Fibroblast of pulmonary artery (primary cell): ENCODE data around the gene TFEB.

Experiments
- DNase-seq: peaks from one replicate; pipeline ENCODE4 v3.0.0-alpha.2; 2010; ENCODE audit warnings: low read depth
- H3K4me3 ChIP-seq: replicated peaks from 2 replicates; pipeline ENCODE4 v1.5.1; 2011; ENCODE audit warnings: low read depth, mild to moderate bottlenecking, control low read depth, low read length, moderate library complexity
- TF ChIP-seq, protein P1 (sequence below): IDR thresholded peaks from 2 replicates; pipeline ENCODE4 v1.5.1; 2011; ENCODE audit warnings: mild to moderate bottlenecking, control low read depth, low read length, inconsistent platforms; ENCODE audit errors: missing control alignments

The TFEB gene

DNA sequence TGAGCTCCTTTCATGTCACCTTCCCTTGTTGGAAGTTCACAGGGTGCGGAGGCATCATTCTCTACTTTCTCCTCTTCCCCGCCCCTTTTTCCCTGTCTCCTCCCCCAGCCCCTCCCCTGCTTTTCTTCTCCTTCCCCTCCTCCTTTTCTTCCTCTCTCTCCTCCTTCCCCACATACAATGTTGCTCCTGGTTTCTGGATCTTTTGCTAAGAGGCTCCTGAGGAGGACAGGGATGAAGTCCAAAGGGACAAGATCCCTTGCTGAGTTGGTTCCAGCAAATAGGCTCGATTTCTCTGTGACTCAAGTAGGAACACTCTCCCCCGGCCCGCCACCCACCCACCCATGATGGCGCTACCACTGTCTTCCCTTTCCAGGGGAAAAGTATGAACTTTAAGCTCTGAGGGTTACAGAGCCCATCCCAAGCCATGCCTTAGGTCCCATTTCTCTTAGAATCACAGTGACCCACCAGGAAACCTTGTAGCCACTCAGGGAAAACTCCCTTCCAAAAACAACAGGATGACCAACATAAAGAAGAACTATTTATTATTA is 852 bp upstream of the TFEB start:
- TF ChIP-seq, protein P1, sequence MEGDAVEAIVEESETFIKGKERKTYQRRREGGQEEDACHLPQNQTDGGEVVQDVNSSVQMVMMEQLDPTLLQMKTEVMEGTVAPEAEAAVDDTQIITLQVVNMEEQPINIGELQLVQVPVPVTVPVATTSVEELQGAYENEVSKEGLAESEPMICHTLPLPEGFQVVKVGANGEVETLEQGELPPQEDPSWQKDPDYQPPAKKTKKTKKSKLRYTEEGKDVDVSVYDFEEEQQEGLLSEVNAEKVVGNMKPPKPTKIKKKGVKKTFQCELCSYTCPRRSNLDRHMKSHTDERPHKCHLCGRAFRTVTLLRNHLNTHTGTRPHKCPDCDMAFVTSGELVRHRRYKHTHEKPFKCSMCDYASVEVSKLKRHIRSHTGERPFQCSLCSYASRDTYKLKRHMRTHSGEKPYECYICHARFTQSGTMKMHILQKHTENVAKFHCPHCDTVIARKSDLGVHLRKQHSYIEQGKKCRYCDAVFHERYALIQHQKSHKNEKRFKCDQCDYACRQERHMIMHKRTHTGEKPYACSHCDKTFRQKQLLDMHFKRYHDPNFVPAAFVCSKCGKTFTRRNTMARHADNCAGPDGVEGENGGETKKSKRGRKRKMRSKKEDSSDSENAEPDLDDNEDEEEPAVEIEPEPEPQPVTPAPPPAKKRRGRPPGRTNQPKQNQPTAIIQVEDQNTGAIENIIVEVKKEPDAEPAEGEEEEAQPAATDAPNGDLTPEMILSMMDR, result no peak
- no peak for DNase-seq
- no peak overlapping the region for H3K4me3 ChIP-seq

DNA sequence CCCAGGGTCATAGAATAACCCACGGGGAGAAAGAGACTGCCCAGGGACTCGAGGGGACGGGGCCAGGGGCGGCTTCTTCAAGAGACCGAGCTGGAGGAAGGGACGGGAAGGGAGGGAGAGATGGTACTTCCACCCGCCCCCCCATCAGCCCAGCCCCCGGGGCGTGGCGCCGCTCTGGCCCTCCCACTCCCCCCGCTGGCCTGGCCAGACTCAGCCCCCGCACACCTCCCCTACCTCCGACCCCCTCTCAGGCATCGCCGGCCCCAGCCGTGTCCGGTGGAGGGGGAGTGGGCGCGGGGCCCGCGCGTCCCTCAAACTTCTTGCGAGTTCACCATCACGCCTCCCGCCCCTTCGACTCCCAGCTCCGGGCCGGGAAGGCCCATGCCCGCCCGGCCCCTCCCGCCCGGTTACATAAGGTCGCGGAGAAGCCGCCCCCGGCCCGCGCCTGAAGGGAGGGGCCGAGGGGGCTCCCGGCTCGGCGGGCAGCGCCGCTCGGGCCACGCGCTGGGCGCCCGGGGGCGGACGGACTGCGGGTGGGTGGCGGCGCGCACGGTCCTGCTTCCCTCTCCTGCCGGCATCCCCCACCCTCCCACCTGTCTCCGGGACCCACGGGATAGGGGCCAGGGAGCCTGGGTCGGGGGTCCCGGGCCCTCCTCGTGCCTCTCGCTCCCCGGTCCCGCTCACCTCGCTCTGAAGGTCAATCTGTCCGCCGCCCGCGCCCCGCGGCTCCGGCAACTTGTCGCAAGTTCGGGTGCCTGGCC is 562 bp downstream of the TFEB start:
- H3K4me3 ChIP-seq, result peak overlapping the region; percentile 66
- DNase-seq, result peak; percentile 76
- TF ChIP-seq, protein P1, result no peak

DNA sequence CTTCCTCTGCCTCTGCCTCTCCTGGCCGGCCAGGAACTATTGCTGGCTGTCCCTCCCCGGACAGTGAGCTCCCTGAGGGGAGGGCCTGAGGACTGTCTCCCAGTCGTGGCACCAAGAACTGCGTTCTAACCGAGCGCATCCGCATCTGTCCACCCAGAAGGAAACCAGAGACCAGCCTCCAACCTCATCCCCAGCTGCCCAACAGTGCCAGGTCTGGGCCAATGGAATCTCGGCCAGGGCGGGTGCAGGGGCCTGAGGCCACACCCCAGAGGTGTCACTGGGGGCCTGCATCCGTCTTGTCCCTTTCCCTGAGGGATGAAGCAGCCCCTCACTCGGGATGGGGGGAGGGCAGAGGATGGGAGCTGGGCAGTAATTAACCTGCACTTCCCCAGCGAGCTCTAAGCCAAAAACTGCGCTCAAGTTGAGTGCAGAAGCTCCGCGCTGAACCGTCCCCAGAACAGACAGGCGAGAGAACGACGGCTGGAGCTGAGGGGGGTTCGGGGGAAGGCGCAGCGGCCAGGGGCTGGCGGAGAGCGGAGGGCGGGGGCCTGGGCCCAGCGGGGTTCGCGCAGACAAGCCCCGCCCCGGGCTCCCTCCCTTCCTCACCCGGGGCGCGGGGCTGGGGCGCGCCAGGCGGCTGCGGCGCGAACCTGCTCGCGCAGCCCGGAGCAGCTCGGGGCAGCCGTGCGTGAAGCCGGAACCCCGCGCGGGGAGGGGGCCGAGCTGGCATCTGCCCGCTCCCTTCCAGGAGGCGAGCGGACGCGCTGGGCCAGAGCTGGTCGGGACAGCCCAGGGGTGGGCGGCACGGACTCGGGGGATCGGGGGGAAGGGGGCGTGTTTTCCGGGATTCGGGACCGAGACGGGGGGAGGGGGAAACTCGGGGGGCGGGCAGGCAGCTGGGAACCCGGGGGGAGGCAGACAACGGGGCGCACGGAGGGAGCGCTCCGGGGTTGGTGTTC is 1.4 kb downstream of the TFEB start:
- DNase-seq, result peak; percentile 61

DNA sequence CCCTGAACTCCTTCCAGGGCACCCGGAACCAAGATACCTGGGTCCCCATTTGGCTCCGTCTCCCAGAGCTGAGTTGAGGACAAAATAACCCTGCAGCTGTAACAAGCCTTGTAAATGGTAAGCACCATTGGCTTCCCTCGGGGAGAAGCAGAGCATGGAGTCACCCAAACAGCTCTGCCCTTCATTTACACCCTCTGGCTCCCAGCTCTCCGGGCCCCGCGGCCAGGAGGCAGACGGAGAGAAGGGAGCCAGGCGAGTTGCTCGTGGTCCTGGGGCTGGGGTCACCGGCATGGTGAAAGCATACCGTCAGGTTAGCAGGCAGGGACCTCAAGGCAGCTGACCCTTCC is 2.1 kb downstream of the TFEB start:
- TF ChIP-seq, protein P1, result no peak
- H3K4me3 ChIP-seq, result peak overlapping the region; percentile 66
- DNase-seq, result no peak

More for the DNA sequence above, 1.4 kb downstream of the TFEB start:
- H3K4me3 ChIP-seq, result peak overlapping the region; percentile 66
- TF ChIP-seq, protein P1, result no peak

DNA sequence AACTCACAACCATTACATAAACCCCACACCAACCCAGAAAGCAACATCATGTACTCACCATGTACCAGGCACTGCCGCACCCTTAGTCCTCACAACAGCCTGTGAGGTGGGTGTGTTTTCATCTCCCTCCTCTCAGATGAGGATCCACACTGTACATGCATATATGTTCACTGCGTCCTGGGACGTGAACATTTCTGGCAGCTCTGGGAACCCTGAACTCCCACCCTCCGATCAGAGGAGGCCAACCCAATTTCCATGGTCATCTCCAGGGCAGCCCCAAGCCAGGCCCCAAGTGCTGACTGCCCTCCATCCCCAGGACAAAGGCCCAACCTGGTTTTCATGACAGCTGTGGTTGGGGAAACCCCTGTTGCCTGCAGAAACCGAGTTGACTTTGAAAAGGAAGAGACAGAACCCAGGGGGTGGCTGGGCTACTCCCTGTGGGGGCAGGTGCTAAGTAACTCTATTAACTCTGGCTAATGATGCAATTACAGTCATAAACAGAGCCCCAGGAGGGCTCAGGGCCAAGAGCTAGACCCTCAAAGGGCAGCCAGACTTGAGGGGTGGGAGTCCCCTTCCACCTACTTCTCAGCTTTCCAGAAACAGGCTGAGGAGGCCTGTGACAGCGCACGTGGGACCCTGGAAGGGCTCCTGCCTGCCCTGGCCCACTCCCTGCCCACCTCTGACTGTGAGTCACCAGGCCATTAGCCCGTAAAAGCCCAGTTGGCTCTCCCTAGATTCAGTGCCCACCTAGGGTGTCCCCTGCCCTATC is 2.6 kb downstream of the TFEB start:
- TF ChIP-seq, protein P1, result no peak
- peak overlapping the region; percentile 66 for H3K4me3 ChIP-seq
- DNase-seq, result no peak

DNA sequence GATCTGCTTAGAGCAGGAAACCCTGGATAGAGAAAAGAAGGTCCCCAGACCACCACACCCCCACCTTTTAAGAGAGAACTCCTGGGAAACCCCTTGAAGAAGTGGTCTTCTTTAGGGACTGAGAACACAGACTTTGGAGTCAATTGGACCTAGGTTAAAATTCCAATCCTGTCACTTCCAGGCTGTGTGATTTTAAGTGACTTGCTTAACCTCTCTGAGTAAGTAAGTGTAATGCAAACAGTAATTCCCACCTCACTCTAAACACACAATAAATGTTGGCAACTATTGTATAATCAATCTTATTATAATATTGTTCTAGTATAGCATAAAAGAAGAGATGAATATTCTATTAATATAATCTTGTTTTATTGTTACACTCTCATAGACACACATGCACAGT is 3.3 kb downstream of the TFEB start:
- H3K4me3 ChIP-seq, result no peak overlapping the region
- no peak for DNase-seq

More for the DNA sequence above, 3.3 kb downstream of the TFEB start:
- TF ChIP-seq, protein P1, result no peak
